Measurements from ENCODE around the gene SYT12.

SYT12 gene

DNA sequence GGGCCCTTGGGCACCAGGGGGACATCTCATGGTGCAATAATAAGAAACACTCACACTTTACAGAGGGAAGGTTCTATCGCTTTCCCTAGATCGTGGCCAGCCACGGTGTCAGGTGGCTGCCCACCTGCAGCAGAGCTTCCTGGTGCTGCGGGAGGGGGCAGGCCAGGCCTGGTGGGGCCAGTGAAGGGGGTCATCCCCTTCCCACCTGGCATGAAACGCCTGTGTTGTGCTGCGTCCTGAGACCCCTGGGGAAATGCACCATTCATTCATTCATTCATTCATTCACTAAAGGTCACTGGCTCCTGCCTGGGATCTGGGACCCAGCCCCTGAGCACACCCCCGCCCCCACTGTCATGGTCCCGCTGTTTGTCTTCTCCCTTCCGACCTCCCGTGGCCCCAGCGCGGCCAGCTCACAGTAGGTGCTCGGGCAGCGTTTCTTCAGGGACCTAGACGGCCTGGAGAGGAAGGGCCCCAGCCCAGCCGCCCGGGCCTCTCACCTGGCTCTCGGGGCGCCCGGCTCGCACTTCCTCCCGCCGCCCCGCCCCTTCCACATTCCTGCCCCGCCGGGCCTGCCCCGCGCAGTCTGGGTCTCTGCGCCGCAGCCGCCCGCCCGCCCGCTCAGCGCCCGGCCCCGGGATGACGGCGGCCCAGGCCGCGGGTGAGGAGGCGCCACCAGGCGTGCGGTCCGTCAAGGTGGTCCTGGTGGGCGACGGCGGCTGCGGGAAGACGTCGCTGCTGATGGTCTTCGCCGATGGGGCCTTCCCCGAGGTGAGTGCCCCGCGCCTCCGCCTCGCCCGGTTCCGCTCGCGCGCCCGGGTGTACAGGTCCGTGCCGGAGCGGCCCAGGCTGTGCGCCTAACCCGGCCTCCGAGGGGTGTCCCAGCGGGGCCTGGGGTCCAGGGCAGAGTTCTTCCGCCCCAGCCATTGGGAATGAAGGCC, 33.6 kb downstream of the SYT12 start, which contains the start of gene RHOD:
TSS of gene RHOD (plus strand) at position 581 of the 938 bp plus-strand sequence. CDS start at position 637, 56 bp downstream.
- DNase-seq: no peak

DNA sequence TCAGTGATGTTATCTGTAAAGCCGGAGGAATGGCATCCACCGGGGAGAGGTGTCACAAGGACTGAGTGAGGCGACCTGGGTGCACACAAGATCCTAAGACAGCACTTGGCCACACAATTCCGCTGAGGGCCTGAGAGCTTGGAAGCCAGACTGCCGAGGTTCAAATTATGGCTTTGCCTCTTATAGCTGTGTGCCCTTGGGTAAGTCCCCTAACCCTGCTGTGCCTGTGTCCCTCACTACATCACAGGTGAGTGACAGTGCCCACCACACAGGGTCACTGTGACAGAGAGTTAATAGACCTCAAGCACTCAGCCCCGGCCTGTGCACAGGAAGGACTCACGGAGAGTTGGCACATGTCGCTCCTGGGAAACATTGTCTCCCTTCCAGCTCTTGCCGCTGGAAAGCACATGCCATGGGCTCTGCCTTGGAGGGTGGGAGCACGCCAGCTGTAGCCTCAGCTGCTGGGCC, 34.3 kb downstream of the SYT12 start:
- DNase-seq: no peak

DNA sequence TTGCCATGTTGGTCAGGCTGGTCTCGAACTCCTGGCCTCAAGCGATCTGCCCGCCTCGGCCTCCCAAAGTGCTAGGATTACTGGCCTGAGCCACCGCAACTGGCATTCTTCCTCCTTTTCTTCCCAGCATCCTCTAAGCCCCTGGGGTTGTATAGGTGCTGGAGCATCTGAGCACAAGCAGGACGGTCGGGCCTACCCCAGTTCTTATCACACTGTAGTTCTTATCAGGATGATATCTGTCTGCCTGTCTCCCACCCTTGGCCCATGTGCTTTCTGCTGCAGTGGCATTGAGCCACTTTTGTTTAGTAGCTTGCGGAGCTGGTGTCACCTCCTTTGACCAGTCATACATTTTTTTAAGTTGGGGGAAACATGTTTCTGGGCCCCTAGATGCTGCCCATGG, 35.6 kb downstream of the SYT12 start:
- no peak for DNase-seq

DNA sequence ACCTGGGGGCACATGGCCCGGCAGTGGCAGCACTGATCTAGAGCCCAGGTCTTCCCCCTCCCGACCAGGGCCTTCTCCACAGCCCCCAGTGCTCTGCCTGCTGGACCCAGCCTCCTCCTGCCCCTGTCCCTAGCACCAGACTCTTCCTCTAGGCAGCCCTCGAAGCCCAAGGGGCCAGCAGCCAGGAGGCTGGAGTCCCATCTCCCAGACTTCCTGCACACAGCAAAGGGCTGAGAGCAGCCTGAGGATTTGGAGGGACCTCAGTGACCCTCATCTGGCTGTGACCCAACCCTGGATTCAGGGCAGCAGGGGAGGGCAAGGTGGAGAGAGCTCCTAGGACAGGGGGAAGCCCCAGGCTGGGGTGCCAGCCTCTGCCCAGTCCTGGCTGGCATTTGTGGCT, 36.7 kb downstream of the SYT12 start:
- DNase-seq: no peak

DNA sequence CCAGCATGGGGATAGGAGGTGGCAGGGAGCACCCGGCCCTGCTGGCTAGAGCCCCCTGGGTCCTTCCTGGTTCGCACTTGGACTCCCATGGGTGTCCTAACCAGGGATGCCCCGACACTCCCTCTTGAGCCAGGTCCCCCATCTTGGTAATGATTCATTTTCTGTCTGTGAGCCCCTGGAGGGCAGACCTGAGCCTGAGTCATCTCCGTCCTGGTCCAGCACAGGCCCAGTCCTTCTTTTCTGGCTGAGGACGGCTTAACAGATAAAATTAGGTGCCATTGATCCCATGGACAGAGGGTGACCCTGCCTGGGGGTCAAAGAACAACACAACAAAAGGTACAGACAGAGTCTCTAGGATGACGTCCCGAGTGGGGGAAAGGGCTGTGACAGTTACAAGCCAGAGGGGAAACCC, 37.2 kb downstream of the SYT12 start:
- DNase-seq: no peak

DNA sequence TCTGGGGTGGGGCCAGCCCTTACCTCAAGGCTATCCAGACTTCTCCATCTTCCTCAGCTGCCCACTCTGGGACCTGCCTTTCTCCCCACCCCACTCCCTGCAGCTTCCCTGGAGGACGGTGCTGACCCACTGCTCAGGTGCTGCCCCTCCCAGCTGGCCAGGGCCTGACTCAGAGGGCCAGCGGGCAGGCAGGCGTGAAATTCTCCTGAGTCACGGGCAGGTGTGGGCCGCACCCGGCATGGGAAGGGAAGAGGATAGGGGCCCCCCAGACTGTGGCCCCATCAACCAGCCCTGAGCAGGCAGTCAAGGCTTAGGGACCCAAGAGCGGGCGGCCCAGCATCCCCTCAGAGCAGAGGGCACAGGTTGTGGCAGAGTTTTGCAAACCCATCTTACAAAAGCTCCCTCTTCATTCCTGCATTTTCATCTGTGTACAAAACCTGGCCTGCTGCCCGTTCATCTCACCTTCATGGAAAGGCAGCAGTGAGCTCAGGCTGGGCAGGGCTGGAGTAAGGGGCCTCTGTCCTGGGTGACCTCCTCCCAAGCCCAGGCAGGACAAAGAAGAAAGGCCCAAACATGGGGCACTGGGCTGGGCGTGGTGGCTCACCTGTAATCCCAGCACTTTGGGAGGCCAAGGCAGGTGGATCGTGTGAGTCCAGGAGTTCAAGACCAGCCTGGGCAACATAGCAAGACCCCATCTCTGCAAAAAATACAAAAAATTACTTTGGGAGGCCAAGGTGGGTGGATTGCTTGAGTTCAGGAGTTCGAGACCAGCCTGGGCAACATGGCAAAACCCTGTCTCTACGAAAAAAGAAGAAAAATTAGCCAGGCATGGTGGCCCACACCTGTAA, 39.8 kb downstream of the SYT12 start:
- DNase-seq: no peak

DNA sequence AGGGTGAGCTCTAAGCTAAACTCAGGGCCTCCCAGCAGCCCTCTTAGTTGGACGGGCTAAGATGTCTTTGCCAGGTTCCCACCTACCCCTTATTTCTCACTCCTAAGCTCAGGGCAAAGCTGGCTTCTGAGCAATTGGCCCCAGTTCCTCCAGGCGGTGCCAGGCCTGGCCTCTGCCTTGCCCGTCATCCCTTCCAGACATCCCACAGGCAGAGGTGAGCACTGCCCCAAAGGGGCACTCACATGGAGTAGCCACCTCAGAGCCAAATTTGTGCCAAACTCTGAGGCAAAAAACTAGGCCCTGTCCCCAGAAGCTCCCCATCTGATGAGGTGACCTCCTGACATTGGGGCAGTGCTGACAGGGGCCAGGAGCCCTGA, 43.4 kb downstream of the SYT12 start:
- DNase-seq: peak; percentile 16

DNA sequence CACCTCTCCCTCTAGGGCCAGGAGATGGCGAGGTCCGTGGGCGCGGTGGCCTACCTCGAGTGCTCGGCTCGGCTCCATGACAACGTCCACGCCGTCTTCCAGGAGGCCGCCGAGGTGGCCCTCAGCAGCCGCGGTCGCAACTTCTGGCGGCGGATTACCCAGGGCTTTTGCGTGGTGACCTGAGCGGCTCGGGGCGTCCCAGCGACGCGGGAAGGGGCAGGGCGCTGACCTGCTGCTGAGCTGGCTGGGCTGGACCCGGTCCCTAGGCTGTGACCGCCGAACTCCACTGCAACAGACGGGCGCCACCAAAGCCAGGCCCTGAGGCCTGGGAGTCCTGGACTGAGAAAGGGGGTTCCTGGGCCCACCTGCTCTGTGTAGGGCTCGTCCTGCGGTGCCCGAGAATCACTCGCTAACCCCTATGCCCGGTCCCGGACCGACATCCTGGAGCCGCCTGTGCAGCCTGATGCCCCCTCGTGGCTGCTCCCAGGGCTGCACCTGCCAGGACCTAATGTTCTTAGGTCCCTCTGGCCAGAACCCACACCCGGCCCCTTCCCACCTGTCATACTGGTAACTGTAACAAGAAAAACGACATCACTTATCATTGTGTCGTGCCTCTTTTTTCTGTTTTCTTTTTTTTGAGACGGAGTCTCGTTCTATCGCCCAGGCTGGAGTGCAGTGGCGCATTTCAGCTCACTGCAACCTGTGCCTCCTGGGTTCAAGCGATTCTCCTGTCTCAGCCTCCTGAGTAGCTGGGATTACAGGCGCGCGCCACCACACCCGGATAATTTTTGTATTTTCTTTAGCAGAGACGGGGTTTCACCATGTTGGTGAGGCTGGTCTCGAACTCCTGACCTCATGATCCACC, 48.7 kb downstream of the SYT12 start:
- DNase-seq: peak; percentile 66

DNA sequence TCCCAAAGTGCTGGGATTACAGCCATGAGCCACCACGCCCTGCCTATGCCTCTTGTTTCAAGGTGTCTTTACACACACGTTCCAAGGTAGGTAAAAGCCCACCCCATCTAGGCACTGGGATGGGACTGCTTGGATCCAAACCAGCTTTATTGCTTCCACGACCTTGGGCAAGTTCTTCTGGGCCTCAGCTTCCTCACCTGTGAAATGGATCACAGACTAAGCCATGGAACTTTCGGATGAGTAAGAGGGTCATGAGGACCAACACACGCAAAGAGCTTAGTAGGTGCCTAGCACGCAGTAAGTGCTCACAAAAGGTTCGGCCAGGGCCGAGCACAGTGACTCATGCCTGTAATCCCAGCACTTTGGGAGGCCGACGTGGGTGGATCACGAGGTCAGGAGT, 49.4 kb downstream of the SYT12 start:
- no peak for DNase-seq

DNA sequence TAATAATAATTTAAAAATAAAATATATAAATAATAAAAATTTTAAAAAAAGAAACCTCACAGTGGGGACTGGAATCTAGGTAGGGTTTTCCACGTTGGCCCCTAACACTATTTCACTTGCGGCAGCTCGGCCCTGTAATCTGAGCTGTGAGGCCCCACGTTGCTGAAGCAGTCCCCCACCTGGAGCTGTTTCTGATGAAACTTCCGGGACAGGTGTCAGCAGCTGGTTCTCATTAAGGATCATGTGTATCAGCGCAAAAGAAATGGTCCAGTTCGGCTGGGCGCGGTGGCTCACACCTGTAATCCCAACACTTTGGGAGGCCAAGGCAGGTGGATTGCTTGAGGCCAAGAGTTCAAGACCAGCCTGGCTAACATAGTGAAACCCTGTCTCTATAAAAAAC, 51.0 kb downstream of the SYT12 start:
- no peak for DNase-seq

DNA sequence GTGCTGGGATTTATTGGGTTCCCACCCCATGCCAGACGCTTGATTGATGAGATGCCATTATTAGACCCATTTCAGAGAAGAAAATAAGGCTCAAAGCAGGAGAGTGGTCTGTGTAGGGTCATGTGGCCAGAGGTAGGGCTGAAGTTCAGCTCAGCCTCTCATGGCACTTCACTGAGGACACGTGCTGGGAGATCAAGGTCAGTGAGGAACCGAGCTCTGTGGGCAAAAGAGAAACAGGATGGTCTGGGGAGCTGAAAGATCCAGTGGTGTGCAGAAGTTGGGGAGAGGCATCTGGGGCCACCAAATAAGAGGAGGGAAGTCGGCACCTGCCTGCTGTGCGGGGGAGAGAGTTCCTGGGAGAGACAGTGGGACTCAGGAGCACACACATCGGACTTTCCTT, 53.3 kb downstream of the SYT12 start:
- DNase-seq: no peak

DNA sequence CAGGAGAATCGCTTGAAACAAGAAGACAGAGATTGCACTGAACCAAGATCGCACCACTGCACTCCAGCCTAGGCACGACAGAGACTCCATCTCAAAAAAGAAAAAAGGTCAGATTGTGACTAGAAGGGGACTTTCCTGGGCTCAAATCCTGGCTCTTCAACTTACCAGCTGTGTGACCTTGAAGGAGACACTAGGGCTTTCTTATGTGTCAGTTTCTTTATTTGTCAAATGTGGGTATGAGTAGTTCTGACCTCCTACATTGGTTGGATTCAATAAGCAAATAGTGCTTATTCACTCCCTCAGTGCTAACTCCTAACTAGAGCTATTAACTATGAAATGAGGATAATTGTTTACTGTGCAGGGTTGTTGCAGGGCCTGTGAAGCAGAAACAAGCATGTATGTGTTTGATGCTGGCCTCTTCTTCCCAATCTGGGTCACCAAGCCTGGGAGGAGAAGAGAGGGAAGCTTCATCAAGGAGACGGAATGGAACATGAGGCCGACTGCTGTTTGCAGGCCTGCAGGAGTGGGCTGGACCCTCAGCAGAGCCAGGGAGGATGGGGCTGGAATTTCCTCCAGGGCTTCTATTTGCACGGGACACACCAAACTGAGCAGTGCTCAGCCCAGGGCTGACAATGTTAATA, 56.3 kb downstream of the SYT12 start:
- DNase-seq: no peak

DNA sequence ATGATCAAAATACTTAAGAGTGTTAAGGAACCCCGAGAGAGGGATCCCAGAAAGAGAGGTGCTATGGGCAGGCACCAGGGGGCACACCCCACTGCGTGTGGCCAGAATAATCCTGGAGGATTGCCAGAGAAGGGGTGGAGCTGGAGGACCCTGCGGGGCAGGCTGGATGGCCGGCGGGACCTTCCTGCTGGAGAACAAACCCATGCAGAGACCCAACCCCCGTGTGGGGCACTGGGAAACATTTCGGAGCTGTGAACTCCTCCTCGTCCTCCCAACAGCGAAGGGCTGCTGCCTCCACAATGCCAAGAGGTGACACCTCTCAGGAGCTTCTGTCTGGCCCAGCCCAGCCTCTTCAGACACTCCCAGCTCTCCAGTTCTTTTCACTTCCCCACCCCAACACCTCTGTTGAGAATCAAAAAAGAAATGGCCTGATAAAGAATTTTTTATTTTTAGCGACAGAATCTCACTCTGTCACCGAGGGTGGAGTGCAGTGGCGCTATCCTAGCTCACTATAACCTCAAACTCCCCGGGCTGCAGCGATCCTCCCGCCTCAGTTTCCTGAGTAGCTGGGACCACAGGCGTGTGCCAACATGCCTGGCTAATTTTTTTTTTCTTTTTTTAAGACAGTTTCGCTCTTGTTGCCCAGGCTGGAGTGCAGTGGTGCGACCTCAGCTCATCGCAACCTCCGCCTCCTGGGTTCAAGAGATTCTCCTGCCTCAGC, 59.3 kb downstream of the SYT12 start:
- DNase-seq: no peak

DNA sequence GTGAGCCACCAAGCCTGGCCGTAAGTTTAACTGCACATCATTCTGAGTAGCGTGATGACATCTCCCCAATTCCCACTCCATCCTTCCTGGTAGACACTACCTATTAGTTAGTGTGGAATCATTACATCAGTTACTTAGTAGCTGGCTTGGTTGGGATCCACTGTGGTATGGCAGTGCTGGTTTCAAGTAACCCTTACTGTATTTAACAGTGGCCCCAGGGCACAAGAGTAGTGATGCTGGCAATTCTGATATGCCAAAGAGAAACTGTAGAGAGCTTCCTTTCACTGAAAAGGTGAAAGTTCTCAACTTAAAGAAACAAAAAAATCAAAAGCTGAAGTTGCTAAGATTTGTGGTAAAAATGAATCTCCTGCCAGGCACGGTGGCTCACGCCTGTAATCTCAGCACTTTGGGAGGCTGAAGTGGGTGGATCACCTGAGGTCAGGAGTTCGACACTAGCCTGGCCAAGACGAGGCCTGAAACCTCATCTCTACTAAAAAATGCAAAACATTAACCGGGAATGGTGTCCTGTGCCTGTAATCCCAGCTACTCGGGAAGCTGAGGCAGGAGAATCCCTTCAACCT, 60.9 kb downstream of the SYT12 start:
- DNase-seq: no peak

DNA sequence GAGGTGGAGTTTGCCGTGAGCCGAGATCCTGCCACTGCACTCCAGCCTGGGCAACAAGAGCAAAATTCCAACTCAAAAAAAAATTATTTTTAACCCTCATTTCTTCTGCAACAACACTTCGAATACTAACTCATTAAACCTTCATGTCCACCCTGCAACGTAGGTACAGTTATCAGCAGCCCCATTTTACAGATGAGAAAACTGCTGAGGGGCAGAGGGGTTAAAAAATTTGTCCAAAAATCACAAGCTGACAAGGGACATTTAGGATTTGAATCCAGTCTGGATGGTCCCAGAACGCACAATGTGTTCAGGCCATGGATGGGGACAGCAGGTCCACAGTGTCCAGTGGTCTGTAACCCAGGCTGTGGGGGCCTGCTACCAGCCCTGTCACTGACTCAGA, 62.7 kb downstream of the SYT12 start:
- no peak for DNase-seq

DNA sequence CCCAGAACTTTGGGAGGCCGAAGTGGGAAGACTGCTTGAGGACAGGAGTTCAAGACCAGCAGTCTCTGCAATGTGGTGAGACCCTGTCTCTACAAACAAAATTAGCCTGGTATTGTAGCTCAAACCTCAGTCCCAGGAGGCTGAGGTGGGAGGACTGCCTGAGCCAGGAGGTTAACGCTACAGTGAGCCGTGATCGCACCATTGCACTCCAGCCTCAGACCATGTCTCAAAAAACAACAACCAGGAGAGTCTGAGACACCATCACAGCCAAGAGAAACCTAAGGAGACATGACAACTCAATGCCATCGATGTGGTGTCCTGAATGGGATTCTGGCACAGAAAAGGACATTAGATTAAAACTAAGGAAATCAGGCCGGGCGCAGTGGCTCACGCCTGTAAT, 67.8 kb downstream of the SYT12 start:
- no peak for DNase-seq

DNA sequence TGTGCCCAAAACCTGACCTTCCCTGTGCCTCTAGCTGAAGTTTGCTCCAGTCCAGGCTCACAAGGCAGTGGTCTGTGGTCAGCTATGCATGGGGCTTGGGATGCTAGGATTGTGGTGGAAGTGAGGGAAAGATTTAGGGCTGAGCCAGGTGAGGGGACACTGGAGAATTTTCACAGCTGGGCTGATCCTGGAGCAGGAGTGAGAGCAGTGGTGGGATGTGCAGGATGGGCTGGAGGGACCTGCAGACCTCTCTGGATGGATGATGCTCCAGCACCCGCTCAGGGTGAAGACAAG, 72.2 kb downstream of the SYT12 start:
- DNase-seq: no peak

DNA sequence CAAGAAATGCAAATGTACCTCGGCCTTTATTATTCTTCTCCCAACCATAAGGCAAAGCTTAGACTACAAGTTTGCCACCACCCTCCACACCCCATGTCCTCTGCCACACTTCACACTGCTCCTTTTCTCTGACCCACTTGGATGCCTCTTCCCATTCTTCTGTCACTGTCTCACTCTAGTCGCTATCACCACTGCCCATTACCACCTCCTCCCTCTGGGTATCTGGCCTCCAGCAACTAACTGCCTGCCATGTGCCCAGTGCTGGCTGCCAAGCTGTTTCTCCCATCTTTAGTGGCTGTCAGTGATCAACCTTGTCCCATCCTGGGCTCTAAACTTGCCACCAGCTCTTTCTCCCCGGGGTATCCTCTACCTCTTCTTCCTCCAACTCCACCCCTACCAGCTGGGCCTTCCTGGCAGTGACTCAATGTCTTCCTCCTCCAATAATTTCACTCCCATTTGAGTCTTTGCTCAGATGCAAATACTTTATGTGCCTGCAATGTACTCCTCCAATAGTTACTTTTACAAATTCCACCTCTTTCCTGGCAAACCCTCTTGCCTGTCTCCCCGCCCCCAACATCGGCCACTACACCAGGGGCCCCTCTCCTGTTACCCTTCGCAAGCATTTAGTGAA, 76.0 kb downstream of the SYT12 start:
- no peak for DNase-seq

DNA sequence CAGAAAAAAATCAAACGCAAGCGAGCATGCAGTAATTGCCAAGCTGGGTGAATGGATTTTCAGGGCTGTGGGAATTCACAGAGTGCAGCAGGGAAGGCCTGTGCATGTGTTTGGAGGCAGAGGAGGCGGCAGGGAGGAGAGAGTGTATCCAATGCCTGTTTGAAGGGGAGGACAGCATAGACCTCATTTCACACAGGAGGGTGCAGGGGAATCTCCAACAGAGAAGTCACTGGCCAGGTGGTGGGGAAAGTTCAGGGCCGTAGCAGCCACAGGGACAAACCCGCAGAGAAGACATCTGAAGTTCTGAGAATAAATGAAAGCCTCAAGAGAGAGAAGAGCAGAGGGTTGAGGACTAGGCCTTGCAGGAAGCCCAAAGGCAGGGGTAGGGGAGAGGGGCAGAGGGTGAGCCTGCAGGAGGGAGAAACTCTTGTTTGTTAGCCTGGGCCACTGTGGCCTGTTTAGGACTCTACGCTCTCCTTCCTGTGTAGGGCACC, 76.9 kb downstream of the SYT12 start:
- no peak for DNase-seq
